K562 (cell line): ENCODE measurements around the gene SOCS7.

Source experiments
- BRD9 ChIP-seq: fragments of 450-650 bp; IDR thresholded peaks from 2 replicates; pipeline ENCODE4 v1.6.1; 2018; ENCODE audit warnings: low read depth; ENCODE audit not compliant: partially characterized antibody
- GATAD2A ChIP-seq: fragments of 450-650 bp; IDR thresholded peaks from 2 replicates; pipeline ENCODE4 v1.6.1; 2017
- GTF2E2 ChIP-seq: fragments of 200-800 bp; sonication (Bioruptor generic); IDR thresholded peaks from 2 replicates; pipeline ENCODE4 v1.6.1; 2016; ENCODE audit warnings: missing genetic modification characterization, missing compliant biosample characterization
- HDAC1 ChIP-seq, 2 experiments: fragments of 450-650 bp; IDR thresholded peaks; 2 replicates each; pipeline ENCODE4 v1.6.1; 2016 to 2017; ENCODE audit warnings: inconsistent platforms in 1 of 2, mild to moderate bottlenecking in 1 of 2, moderate library complexity in 1 of 2
- MGA ChIP-seq: fragments of 450-650 bp; IDR thresholded peaks from 2 replicates; pipeline ENCODE4 v1.6.1; 2016; ENCODE audit warnings: mild to moderate bottlenecking, moderate library complexity
- NR2C2 ChIP-seq, 2 experiments: fragments of 200-800 bp in 1 of 2; sonication (Bioruptor generic) in 1 of 2; sonication (generic) in 1 of 2; formaldehyde crosslinking in 1 of 2; IDR thresholded peaks; 2 replicates each; pipeline versions ENCODE4 v1.6.1 to v1.8.0; 2016 to 2022; ENCODE audit warnings: mild to moderate bottlenecking in 1 of 2, missing compliant biosample characterization in 1 of 2, missing genetic modification characterization in 1 of 2, missing genetic modification reagents in 1 of 2
- POLR2AphosphoS5 ChIP-seq: IDR thresholded peaks from 2 replicates; pipeline ENCODE4 v1.6.1; 2011; ENCODE audit warnings: mild to moderate bottlenecking, low read depth, low read length, moderate library complexity; ENCODE audit not compliant: control insufficient read depth, insufficient read depth
- RAD21 ChIP-seq, 2 experiments: fragments of 250-450 bp in 1 of 2; fragments of 450-650 bp in 1 of 2; sonication (Bioruptor Pico) in 1 of 2; formaldehyde crosslinking in 1 of 2; IDR thresholded peaks in 1 of 2; conservative IDR thresholded peaks in 1 of 2; 2 replicates each; pipeline versions ENCODE4 v1.4.0 to v1.8.0; 2020 to 2022; ENCODE audit warnings: mild to moderate bottlenecking in 2 of 2, moderate library complexity in 1 of 2
- TARDBP ChIP-seq: fragments of 450-650 bp; IDR thresholded peaks from 2 replicates; pipeline ENCODE4 v1.6.1; 2016
- ZBTB43 ChIP-seq: sonication (generic); formaldehyde crosslinking; IDR thresholded peaks from 2 replicates; pipeline ENCODE4 v1.8.0; 2023; ENCODE audit warnings: mild to moderate bottlenecking, missing genetic modification reagents
- ZFP30 ChIP-seq: fragments of 250-450 bp; sonication (Bioruptor Pico); IDR thresholded peaks from 2 replicates; pipeline ENCODE4 v1.8.0; 2022; ENCODE audit warnings: moderate library complexity, mild to moderate bottlenecking, inconsistent platforms, borderline replicate concordance
- ZNF263 ChIP-seq: sonication (generic); formaldehyde crosslinking; IDR thresholded peaks from 2 replicates; pipeline ENCODE4 v1.8.0; 2022; ENCODE audit warnings: mild to moderate bottlenecking, missing genetic modification reagents, borderline replicate concordance
- ZNF274 ChIP-seq: IDR thresholded peaks from 2 replicates; pipeline ENCODE4 v1.6.1; 2011; ENCODE audit warnings: low read depth, mild to moderate bottlenecking, low read length, moderate library complexity, borderline replicate concordance
- ZNF583 ChIP-seq: fragments of 250-450 bp; sonication (Bioruptor Pico); IDR thresholded peaks from 2 replicates; pipeline ENCODE4 v1.4.0; 2020

GRCh38 chr17:38453951-38454421 is 102.3 kb downstream of the SOCS7 start:
- TF ChIP-seq TARDBP (no peak), NR2C2 (CRISPR knock-in tag; IDR thresholded peaks at IDR 0.05) (no peak), NR2C2 (tag; IDR thresholded peaks at IDR 0.05) (no peak), GTF2E2 (tag) (no peak), RAD21 (CRISPR knock-in tag; conservative IDR thresholded peaks at IDR 0.05 in 1 of 2, IDR thresholded peaks at IDR 0.05 in 1 of 2) (no peak), HDAC1 (IDR thresholded peaks at IDR 0.05) (no peak), ZFP30 (CRISPR knock-in tag) (no peak), GATAD2A (no peak), ZNF263 (CRISPR knock-in tag) (no peak), ZNF583 (CRISPR knock-in tag) (no peak), ZNF274 (no peak), POLR2AphosphoS5 (no peak), ZBTB43 (CRISPR knock-in tag) (no peak), BRD9 (no peak), MGA (no peak)
